Gastroesophageal sphincter (tissue), 4 donors: Measurements from ENCODE around the gene CPA5. TPM values are rescaled to one million over a fixed set of nuclear protein-coding genes. Genes with fewer than 3 reads are reported as not detected.
A peak's percentile ranks its signal among the peaks of the same experiment; 100 is the strongest.

Experiments
- ATAC-seq: fragments of 150-250 bp; one replicate; pipeline ENCODE4 v1.9.1; 2016; ENCODE audit warnings: mild to moderate bottlenecking, moderate library complexity
- H3K27ac ChIP-seq, 4 donors: fragments of 200-600 bp; sonication (generic) in 3 of 4; 1 replicate in 3 of 4; 2 replicates in 1 of 4; pipeline ENCODE4 v1.5.1; 2016 to 2019
- H3K27me3 ChIP-seq: fragments of 200-600 bp; sonication (generic); one replicate; pipeline ENCODE4 v1.5.1; 2019
- H3K36me3 ChIP-seq, 2 donors: fragments of 200-600 bp; sonication (generic); one replicate each; pipeline ENCODE4 v1.5.1; 2019; ENCODE audit warnings: control low read depth in 1 of 2
- H3K4me1 ChIP-seq, 3 donors: fragments of 200-600 bp; sonication (generic); 1 replicate in 2 of 3; 2 replicates in 1 of 3; pipeline ENCODE4 v1.5.1; 2016 to 2019; ENCODE audit warnings: control low read depth in 2 of 3
- H3K4me3 ChIP-seq, 2 donors: fragments of 200-600 bp; sonication (generic); one replicate each; pipeline ENCODE4 v1.5.1; 2019; ENCODE audit warnings: mild to moderate bottlenecking in 1 of 2, moderate library complexity in 1 of 2
- H3K9me3 ChIP-seq, 3 donors: fragments of 200-600 bp; sonication (generic); one replicate each; pipeline ENCODE4 v1.5.1; 2017 to 2019; ENCODE audit warnings: control low read depth in 2 of 3
- CTCF ChIP-seq, 4 experiments: fragments of 200-600 bp in 2 of 4; fragments of 450-650 bp in 2 of 4; sonication (generic) in 1 of 4; IDR thresholded peaks; one replicate each; pipeline ENCODE4 v1.5.1; 2017 to 2019; ENCODE audit warnings: antibody characterized with exemption in 4 of 4, mild to moderate bottlenecking in 2 of 4, moderate library complexity in 2 of 4
- EP300 ChIP-seq: sonication (generic); formaldehyde crosslinking; IDR thresholded peaks from one replicate; pipeline ENCODE4 v1.6.1; 2017; ENCODE audit warnings: antibody characterized with exemption, mild to moderate bottlenecking
- POLR2A ChIP-seq, 2 donors: fragments of 450-650 bp; IDR thresholded peaks; one replicate each; pipeline ENCODE4 v1.6.1; 2017; ENCODE audit warnings: antibody characterized with exemption in 2 of 2, mild to moderate bottlenecking in 2 of 2, moderate library complexity in 1 of 2
- POLR2AphosphoS5 ChIP-seq: sonication (generic); formaldehyde crosslinking; IDR thresholded peaks from one replicate; pipeline ENCODE4 v1.6.1; 2017; ENCODE audit warnings: antibody characterized with exemption
- WGBS, 2 donors: methylation state at CpG; one replicate each; pipeline ENCODE4 v1.1.5; 2018; ENCODE audit warnings: low coverage in 1 of 2; 5-methylcytosine and 5-hydroxymethylcytosine counted together
- total RNA-seq, 4 donors: library from RNA; depleted of rRNA; stranded (reverse); fragments of >200 nt; gene quantifications; one replicate each; pipeline ENCODE4 v1.1.0, GENCODE V29; 2016

CPA5 gene
- total RNA-seq, 4 donors from 2014 or later, result not detected

- H3K9me3 ChIP-seq, result no peaks in the 10 kb centered on the region
- no peak overlapping the region for H3K27ac ChIP-seq
- no peak overlapping the region for H3K4me3 ChIP-seq
- no peak for TF ChIP-seq EP300
- TF ChIP-seq POLR2AphosphoS5, result no peak
- TF ChIP-seq POLR2A (IDR thresholded peaks at IDR 0.05), result no peak
- no peak for TF ChIP-seq CTCF (IDR thresholded peaks at IDR 0.05)
- H3K36me3 ChIP-seq, result no peaks in the 10 kb centered on the region
- WGBS, 2 donors, result 87 to 100% methylated on average over 3 to 7 of the region's 13 CpGs
- ATAC-seq, result no peak
- H3K4me1 ChIP-seq, result peaks cover 0 to 36% (median 0%) of the 10 kb centered on the region in 3 donors
- H3K27me3 ChIP-seq, result no peaks in the 10 kb centered on the region
Measured at GRCh38 chr7:130367088-130367755, 22.6 kb downstream of the CPA5 start.

- WGBS, 2 donors, result 81 to 100% methylated on average over 1 to 4 of the region's 19 CpGs
- Histone ChIP-seq H3K27ac (no peak overlapping the region), H3K4me3 (no peak overlapping the region), H3K9me3 (no peaks in the 10 kb centered on the region), H3K4me1 (peaks cover 0 to 45% (median 7%) of the 10 kb centered on the region in 3 donors), H3K27me3 (no peaks in the 10 kb centered on the region), H3K36me3 (no peaks in the 10 kb centered on the region)
- TF ChIP-seq CTCF (IDR thresholded peaks at IDR 0.05) (no peak), EP300 (no peak), POLR2A (IDR thresholded peaks at IDR 0.05) (no peak), POLR2AphosphoS5 (no peak)
- no peak for ATAC-seq
Measured at GRCh38 chr7:130367836-130368746, 23.5 kb downstream of the CPA5 start.

GRCh38 chr7:130369110-130369711 lies 24.6 kb downstream of the CPA5 start:
- WGBS, 2 donors, result 43 to 53% methylated on average over 5 to 9 of the region's 10 CpGs
- Histone ChIP-seq H3K27me3 (no peaks in the 10 kb centered on the region), H3K27ac (no peak overlapping the region), H3K4me1 (peaks cover 0 to 56% (median 17%) of the 10 kb centered on the region in 3 donors), H3K36me3 (no peaks in the 10 kb centered on the region), H3K9me3 (no peaks in the 10 kb centered on the region), H3K4me3 (no peak overlapping the region)
- no peak for ATAC-seq
- TF ChIP-seq CTCF (IDR thresholded peaks at IDR 0.05) (no peak), POLR2AphosphoS5 (peak; percentile 36)

GRCh38 chr7:130369831-130370550 lies 25.4 kb downstream of the CPA5 start:
- no peak for ATAC-seq
- 43 to 77% methylated on average over 3 of the region's 3 CpGs for WGBS, 2 donors
- Histone ChIP-seq H3K9me3 (no peaks in the 10 kb centered on the region), H3K27me3 (no peaks in the 10 kb centered on the region), H3K4me1 (peaks cover 0 to 61% (median 17%) of the 10 kb centered on the region in 3 donors), H3K27ac (no peak overlapping the region), H3K36me3 (no peaks in the 10 kb centered on the region), H3K4me3 (no peak overlapping the region)
- no peak for TF ChIP-seq CTCF (IDR thresholded peaks at IDR 0.05)
- no peak for TF ChIP-seq EP300
- TF ChIP-seq POLR2AphosphoS5, result no peak
- TF ChIP-seq POLR2A (IDR thresholded peaks at IDR 0.05), result no peak
